Uterus (tissue), 4 donors: ENCODE measurements around the gene AVPR2. TPM values are rescaled to one million over a fixed set of nuclear protein-coding genes. Genes with fewer than 3 reads are reported as not detected.
A peak's percentile ranks its signal among the peaks of the same experiment; 100 is the strongest.

ENCODE experiments used
- DNase-seq, 2 donors: peaks; one replicate each; pipeline ENCODE4 v3.0.0-alpha.2; 2019 to 2020
- H3K27ac ChIP-seq, 2 donors: fragments of 200-600 bp; sonication (generic); 1 replicate in 1 of 2; 2 replicates in 1 of 2; pipeline ENCODE4 v1.5.1; 2016 to 2018
- H3K27me3 ChIP-seq, 2 donors: fragments of 200-600 bp; sonication (generic); one replicate each; pipeline ENCODE4 v1.5.1; 2018 to 2019; ENCODE audit warnings: control low read depth in 1 of 2
- H3K36me3 ChIP-seq, 2 donors: fragments of 200-600 bp; sonication (generic); one replicate each; pipeline ENCODE4 v1.5.1; 2019; ENCODE audit warnings: control low read depth in 1 of 2
- H3K4me1 ChIP-seq, 2 donors: fragments of 200-600 bp; sonication (generic); one replicate each; pipeline ENCODE4 v1.5.1; 2018 to 2019; ENCODE audit warnings: control low read depth in 1 of 2
- H3K4me3 ChIP-seq, 2 donors: fragments of 200-600 bp; sonication (generic); 1 replicate in 1 of 2; 2 replicates in 1 of 2; pipeline ENCODE4 v1.5.1; 2018 to 2019; ENCODE audit warnings: mild to moderate bottlenecking in 1 of 2
- H3K9me3 ChIP-seq, 2 donors: fragments of 200-600 bp; sonication (generic); one replicate each; pipeline ENCODE4 v1.5.1; 2019; ENCODE audit warnings: control low read depth in 1 of 2
- POLR2A ChIP-seq, 2 donors: fragments of 450-650 bp; IDR thresholded peaks; one replicate each; pipeline ENCODE4 v1.6.1; 2016; ENCODE audit warnings: antibody characterized with exemption in 2 of 2, mild to moderate bottlenecking in 1 of 2, moderate library complexity in 1 of 2
- intact Hi-C: fragments of 100-400 bp; cut with DNase I; formaldehyde crosslinking; loops from one replicate; pipeline ENCODE4 v1.15.1; 2023; ENCODE audit warnings: low total_unique reads
- total RNA-seq, 4 donors: library from RNA; depleted of rRNA in 3 of 4; stranded (reverse); fragments of >200 nt in 3 of 4; gene quantifications; one replicate each; pipeline versions ENCODE4 v1.1.0 to v1.2.4, GENCODE V29; 2014 to 2023
- TF ChIP-seq, protein P1 (sequence below), 4 experiments: fragments of 200-600 bp in 2 of 4; fragments of 450-650 bp in 2 of 4; sonication (generic) in 2 of 4; IDR thresholded peaks; one replicate each; pipeline ENCODE4 v1.5.1; 2016 to 2019; ENCODE audit warnings: antibody characterized with exemption in 4 of 4, mild to moderate bottlenecking in 2 of 4, moderate library complexity in 1 of 4
- donor health status: DM: yes; HTN: yes; CAD: no.

AVPR2 gene
- total RNA-seq, 4 donors from 2014 or later: 0.35 to 5.2 (median 4.4) TPM; not detected in 1

DNA sequence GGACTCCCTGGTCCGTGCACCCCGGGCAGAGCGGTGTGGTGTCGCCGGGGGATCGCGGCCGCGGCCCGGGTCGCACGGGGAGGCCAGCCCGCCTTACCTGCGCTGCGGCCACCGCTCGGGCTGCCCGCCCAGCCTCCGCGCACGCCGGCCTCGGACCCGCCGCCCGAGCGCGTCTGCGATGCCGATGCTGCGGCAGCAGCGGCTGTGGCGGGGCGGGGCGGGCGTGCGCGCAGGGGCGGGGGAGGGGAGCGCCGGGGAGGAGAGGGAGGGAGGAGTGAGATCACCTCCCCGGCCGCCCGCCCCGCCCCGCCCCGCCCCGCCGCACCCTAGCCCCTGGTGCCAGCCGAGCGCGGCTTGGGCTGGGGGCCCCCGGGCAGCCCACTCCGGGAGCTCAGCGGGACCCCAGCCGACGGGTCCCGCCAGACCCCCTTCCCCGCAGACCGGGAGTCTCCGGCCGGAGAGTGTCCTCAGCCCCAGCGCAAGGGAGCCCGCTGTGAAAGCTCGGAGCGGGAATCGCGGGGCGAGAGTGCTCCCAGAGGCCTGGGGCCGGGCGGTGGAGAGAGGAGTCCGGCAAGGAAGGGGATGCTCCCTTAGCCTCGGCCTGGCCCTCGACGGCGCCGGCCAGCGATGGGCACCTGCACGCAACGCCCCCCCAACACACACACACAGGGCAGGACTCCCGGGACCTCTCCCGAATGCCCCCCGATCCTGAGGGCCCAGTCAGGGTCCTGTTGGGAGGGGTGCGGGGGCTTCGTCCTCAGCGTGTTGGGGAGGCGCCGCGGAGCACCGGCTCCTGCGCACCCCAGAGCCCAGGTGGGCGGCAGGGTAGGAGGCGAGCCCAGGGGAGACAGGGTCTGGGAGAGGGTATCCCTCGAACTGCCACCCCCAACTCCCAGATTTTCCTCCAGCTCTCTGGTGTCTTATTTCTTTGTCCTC is 18.2 kb upstream of the AVPR2 start, which contains the start of gene L1CAM:
L1CAM (minus strand) TSS at position 206 of the 936 bp plus-strand sequence. CDS start 10,337 bp downstream, outside the sequence.
- Histone ChIP-seq H3K27me3 (peaks cover 0 to 31% of the 10 kb centered on the region in 2 donors), H3K27ac (no peak within 1 kb of the TSS)

DNA sequence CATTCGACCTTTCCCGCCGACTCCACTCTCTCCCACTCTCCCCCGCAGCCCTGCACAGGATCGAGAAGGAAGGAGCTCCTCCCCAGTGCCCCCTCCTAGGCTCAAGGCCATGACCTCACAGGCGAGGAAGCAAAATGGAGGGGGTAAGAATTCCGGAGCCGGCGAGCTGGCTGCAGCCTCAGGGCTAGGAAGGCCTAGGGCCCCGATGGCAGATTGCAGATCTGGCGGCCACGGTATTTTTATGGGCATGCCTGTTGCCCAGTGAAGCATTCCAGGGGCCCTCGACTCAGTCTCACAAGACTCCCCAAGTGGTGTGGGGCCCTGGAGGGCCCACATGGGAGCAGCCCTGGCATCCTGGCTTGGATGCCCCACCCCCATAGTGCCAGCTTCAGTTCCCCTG is 17.6 kb upstream of the AVPR2 start:
- Histone ChIP-seq H3K9me3 (no peaks in the 10 kb centered on the region), H3K27me3 (peaks cover 0 to 31% of the 10 kb centered on the region in 2 donors), H3K27ac (no peak overlapping the region), H3K4me3 (no peak overlapping the region), H3K4me1 (peaks cover 0 to 4% of the 10 kb centered on the region in 2 donors), H3K36me3 (no peaks in the 10 kb centered on the region)
- no peak for TF ChIP-seq POLR2A (IDR thresholded peaks at IDR 0.05)
- TF ChIP-seq, protein P1, sequence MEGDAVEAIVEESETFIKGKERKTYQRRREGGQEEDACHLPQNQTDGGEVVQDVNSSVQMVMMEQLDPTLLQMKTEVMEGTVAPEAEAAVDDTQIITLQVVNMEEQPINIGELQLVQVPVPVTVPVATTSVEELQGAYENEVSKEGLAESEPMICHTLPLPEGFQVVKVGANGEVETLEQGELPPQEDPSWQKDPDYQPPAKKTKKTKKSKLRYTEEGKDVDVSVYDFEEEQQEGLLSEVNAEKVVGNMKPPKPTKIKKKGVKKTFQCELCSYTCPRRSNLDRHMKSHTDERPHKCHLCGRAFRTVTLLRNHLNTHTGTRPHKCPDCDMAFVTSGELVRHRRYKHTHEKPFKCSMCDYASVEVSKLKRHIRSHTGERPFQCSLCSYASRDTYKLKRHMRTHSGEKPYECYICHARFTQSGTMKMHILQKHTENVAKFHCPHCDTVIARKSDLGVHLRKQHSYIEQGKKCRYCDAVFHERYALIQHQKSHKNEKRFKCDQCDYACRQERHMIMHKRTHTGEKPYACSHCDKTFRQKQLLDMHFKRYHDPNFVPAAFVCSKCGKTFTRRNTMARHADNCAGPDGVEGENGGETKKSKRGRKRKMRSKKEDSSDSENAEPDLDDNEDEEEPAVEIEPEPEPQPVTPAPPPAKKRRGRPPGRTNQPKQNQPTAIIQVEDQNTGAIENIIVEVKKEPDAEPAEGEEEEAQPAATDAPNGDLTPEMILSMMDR (IDR thresholded peaks at IDR 0.05): no peak
- intact Hi-C loops: no loop called here
- no peak for DNase-seq

More for the DNA sequence above, 18.2 kb upstream of the AVPR2 start, which contains the start of gene L1CAM:
- intact Hi-C loops: no loop called here
- H3K36me3 ChIP-seq: no peaks in the 10 kb centered on the region
- peak within 1 kb of the TSS in 1 of 2 donors; percentile 21 for H3K4me3 ChIP-seq
- no peak for TF ChIP-seq POLR2A (IDR thresholded peaks at IDR 0.05)
- TF ChIP-seq, protein P1 (IDR thresholded peaks at IDR 0.05): no peak
- no peaks in the 10 kb centered on the region for H3K9me3 ChIP-seq
- H3K4me1 ChIP-seq: peaks cover 0 to 4% of the 10 kb centered on the region in 2 donors
- DNase-seq: no peak

DNA sequence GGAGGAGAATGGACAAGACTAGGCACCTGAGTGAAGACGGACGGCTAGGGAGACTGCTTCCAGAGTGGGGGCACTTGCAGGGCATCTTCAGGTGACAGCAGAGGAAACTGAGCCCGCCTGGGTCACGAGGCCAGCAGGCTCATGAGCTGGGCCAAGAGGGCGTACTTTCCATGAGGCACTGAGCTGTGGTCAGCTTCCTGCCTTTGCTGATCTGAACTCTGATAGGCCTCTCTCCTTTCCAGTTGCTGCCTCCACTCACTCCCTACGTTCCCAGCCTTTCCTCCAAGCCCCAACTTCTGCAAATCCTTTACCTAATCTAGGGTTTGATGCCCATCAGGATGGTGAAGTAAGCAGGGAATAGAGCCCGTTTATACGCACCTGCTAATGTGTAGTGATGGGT is 17.1 kb upstream of the AVPR2 start:
- Histone ChIP-seq H3K36me3 (no peaks in the 10 kb centered on the region), H3K4me1 (peaks cover 0 to 4% of the 10 kb centered on the region in 2 donors), H3K9me3 (no peaks in the 10 kb centered on the region), H3K4me3 (no peak overlapping the region), H3K27me3 (peaks cover 0 to 29% of the 10 kb centered on the region in 2 donors), H3K27ac (no peak overlapping the region)
- DNase-seq: no peak
- no peak for TF ChIP-seq POLR2A (IDR thresholded peaks at IDR 0.05)
- TF ChIP-seq, protein P1 (IDR thresholded peaks at IDR 0.05): no peak
- intact Hi-C loops: no loop called here

DNA sequence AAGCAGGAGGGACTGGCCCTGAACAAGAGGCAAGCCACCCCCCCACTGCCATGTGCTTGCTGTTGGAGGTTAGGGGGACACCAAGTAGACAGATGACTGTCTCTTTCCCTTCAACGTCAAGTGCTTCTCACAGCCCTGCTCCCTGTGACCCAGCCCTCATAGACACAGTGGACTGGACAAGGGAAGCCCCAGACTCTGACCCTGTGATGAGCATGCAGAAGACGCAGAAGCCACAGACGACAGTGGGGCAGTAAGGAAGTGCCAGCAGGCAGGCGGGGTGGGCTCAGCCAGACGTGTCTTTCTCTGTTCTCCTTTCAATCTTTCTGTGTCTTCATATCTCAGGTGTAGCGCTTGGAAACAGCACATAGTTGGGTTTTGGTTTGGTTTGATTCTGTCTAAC is 16.1 kb upstream of the AVPR2 start:
- Histone ChIP-seq H3K27ac (no peak overlapping the region), H3K4me3 (no peak overlapping the region), H3K4me1 (peaks cover 0 to 4% of the 10 kb centered on the region in 2 donors), H3K36me3 (no peaks in the 10 kb centered on the region), H3K9me3 (no peaks in the 10 kb centered on the region), H3K27me3 (peaks cover 0 to 19% of the 10 kb centered on the region in 2 donors)
- intact Hi-C loops: no loop called here
- TF ChIP-seq, protein P1 (IDR thresholded peaks at IDR 0.05): no peak
- no peak for TF ChIP-seq POLR2A (IDR thresholded peaks at IDR 0.05)
- DNase-seq: no peak

DNA sequence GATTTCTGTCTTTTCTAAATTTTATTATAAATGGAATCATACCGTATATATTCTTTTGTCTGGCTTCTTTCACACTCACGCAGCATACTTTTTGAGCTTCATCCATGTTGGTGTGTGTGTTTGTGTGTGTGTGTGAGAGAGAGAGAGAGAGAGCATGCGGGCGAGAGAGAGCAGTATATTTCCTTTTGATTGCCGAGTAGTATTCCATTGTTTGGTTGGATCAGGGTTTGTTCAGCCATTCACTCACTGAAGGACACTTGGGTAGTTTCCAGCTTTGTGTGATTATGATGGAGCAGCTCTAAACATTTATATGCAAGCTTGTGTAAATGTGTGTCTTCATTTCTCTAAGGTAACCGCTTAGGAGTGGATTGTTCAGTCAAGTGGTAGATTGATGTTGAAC is 15.3 kb upstream of the AVPR2 start:
- no peaks in the 10 kb centered on the region for H3K36me3 ChIP-seq
- H3K4me3 ChIP-seq: no peak overlapping the region
- DNase-seq: no peak
- TF ChIP-seq, protein P1 (IDR thresholded peaks at IDR 0.05): no peak
- TF ChIP-seq POLR2A (IDR thresholded peaks at IDR 0.05): no peak
- no peaks in the 10 kb centered on the region for H3K9me3 ChIP-seq
- peaks cover 0 to 4% of the 10 kb centered on the region in 2 donors for H3K4me1 ChIP-seq
- H3K27me3 ChIP-seq: peaks cover 0 to 14% of the 10 kb centered on the region in 2 donors
- intact Hi-C loops: no loop called here
- H3K27ac ChIP-seq: no peak overlapping the region
